GM19239 (cell line): Measurements from ENCODE around the gene CA5A.
"Not testable (repeated sequence)": the region's sequence is repeated elsewhere in the genome, so short reads cannot be mapped to it uniquely, and the experiment has no call there.

Source experiments
- DNase-seq: peaks from one replicate; pipeline ENCODE4 v3.0.0; 2011; ENCODE audit warnings: low spot score; ENCODE audit not compliant: insufficient read length
- FAIRE-seq: peaks from 2 replicates; lab custom pipeline; 2011; peaks lifted over from hg19 to GRCh38; lab: Jason Lieb, UNC

Gene CA5A

GRCh38 chr16:87926246-87927194 is 9.8 kb downstream of the CA5A start:
- FAIRE-seq (no peak), DNase-seq (no peak)

GRCh38 chr16:87924811-87925670 is 11.3 kb downstream of the CA5A start:
- no peak for DNase-seq
- no peak for FAIRE-seq

GRCh38 chr16:87924041-87924810 is 12.1 kb downstream of the CA5A start:
- peak; percentile 58 for DNase-seq
- FAIRE-seq: peak; percentile 60

- FAIRE-seq (no peak), DNase-seq (no peak)
Observed at GRCh38 chr16:87922250-87922871, 14.0 kb downstream of the CA5A start.

GRCh38 chr16:87921236-87921773 is 15.0 kb downstream of the CA5A start:
- DNase-seq: no peak

GRCh38 chr16:87919681-87919994 is 16.7 kb downstream of the CA5A start:
- FAIRE-seq: no peak
- no peak for DNase-seq

More at GRCh38 chr16:87921236-87921773, 15.0 kb downstream of the CA5A start:
- FAIRE-seq: no peak

- no peak for DNase-seq
- FAIRE-seq: no peak
Observed at GRCh38 chr16:87918866-87919680, 17.3 kb downstream of the CA5A start.

GRCh38 chr16:87918338-87918737 is 18.0 kb downstream of the CA5A start:
- no peak for FAIRE-seq
- no peak for DNase-seq

GRCh38 chr16:87917503-87917902 is 18.8 kb downstream of the CA5A start:
- DNase-seq: no peak
- peak; percentile 51 for FAIRE-seq

- DNase-seq: no peak
- FAIRE-seq: no peak
Observed at GRCh38 chr16:87914812-87915211, 21.5 kb downstream of the CA5A start.

- not testable (repeated sequence) for FAIRE-seq, DNase-seq
Observed at GRCh38 chr16:87914021-87914725, 22.2 kb downstream of the CA5A start.

- DNase-seq: not testable (repeated sequence)
Observed at GRCh38 chr16:87912691-87913090, 23.6 kb downstream of the CA5A start.

GRCh38 chr16:87911106-87911763 is 25.1 kb downstream of the CA5A start:
- not testable (repeated sequence) for DNase-seq, FAIRE-seq

More at GRCh38 chr16:87912691-87913090, 23.6 kb downstream of the CA5A start:
- FAIRE-seq: not testable (repeated sequence)

GRCh38 chr16:87909203-87909935 is 27.0 kb downstream of the CA5A start:
- FAIRE-seq: peak; percentile 98

GRCh38 chr16:87908101-87908500 is 28.2 kb downstream of the CA5A start:
- FAIRE-seq, DNase-seq: not testable (repeated sequence)

More at GRCh38 chr16:87909203-87909935, 27.0 kb downstream of the CA5A start:
- peak; percentile 83 for DNase-seq

GRCh38 chr16:87905521-87905920 is 30.8 kb downstream of the CA5A start:
- DNase-seq, FAIRE-seq: not testable (repeated sequence)

- not testable (repeated sequence) for DNase-seq, FAIRE-seq
Observed at GRCh38 chr16:87904963-87905362, 31.4 kb downstream of the CA5A start.
